Measurements from ENCODE around the gene POU2AF3.
"Not testable (repeated sequence)": the region's sequence is repeated elsewhere in the genome, so short reads cannot be mapped to it uniquely, and the experiment has no call there.

Gene POU2AF3

GRCh38 chr11:111301004-111301841 is 2.9 kb downstream of the POU2AF3 start:
- no peak for DNase-seq (ENCODE audit: low read depth)

- no peak for DNase-seq (ENCODE audit: low read depth)
Observed at GRCh38 chr11:111301842-111302118, 3.4 kb downstream of the POU2AF3 start.

GRCh38 chr11:111302298-111302697 is 4.0 kb downstream of the POU2AF3 start:
- no peak for DNase-seq (ENCODE audit: low read depth)

GRCh38 chr11:111303461-111303860 is 5.1 kb downstream of the POU2AF3 start:
- no peak for DNase-seq (ENCODE audit: low read depth)

GRCh38 chr11:111305162-111305802 is 6.9 kb downstream of the POU2AF3 start:
- no peak for DNase-seq (ENCODE audit: low read depth)

GRCh38 chr11:111305876-111306275 is 7.5 kb downstream of the POU2AF3 start:
- DNase-seq (ENCODE audit: low read depth) = no peak

GRCh38 chr11:111306321-111306720 is 8.0 kb downstream of the POU2AF3 start:
- no peak for DNase-seq (ENCODE audit: low read depth)

- DNase-seq (ENCODE audit: low read depth) = no peak
Observed at GRCh38 chr11:111307472-111308108, 9.2 kb downstream of the POU2AF3 start.

GRCh38 chr11:111308140-111308539 is 9.8 kb downstream of the POU2AF3 start:
- DNase-seq (ENCODE audit: low read depth) = no peak

- no peak for DNase-seq (ENCODE audit: low read depth)
Observed at GRCh38 chr11:111309215-111309915, 11.0 kb downstream of the POU2AF3 start.

- no peak for DNase-seq (ENCODE audit: low read depth)
Observed at GRCh38 chr11:111310088-111310487, 11.7 kb downstream of the POU2AF3 start.

- DNase-seq (ENCODE audit: low read depth) = no peak
Observed at GRCh38 chr11:111310723-111311122, 12.4 kb downstream of the POU2AF3 start.

GRCh38 chr11:111312076-111312475 is 13.7 kb downstream of the POU2AF3 start:
- DNase-seq (ENCODE audit: low read depth) = no peak

GRCh38 chr11:111319296-111319695 is 20.9 kb downstream of the POU2AF3 start:
- no peak for DNase-seq (ENCODE audit: low read depth)

- DNase-seq (ENCODE audit: low read depth) = not testable (repeated sequence)
Observed at GRCh38 chr11:111320199-111320598, 21.9 kb downstream of the POU2AF3 start.

- no peak for DNase-seq (ENCODE audit: low read depth)
Observed at GRCh38 chr11:111320728-111321568, 22.6 kb downstream of the POU2AF3 start.

GRCh38 chr11:111322534-111322933 is 24.2 kb downstream of the POU2AF3 start:
- DNase-seq (ENCODE audit: low read depth) = no peak

GRCh38 chr11:111324277-111324720 is 26.0 kb downstream of the POU2AF3 start:
- DNase-seq (ENCODE audit: low read depth) = peak; percentile 43

- no peak for DNase-seq (ENCODE audit: low read depth)
Observed at GRCh38 chr11:111325259-111325658, 26.9 kb downstream of the POU2AF3 start.

GRCh38 chr11:111326824-111327223 is 28.5 kb downstream of the POU2AF3 start:
- DNase-seq (ENCODE audit: low read depth) = no peak

GRCh38 chr11:111327908-111328624 is 29.7 kb downstream of the POU2AF3 start:
- no peak for DNase-seq (ENCODE audit: low read depth)
